Measurements from ENCODE around the gene FAM20C. TPM values are rescaled to one million over a fixed set of nuclear protein-coding genes. Genes with fewer than 3 reads are reported as not detected.

FAM20C gene
- total and polyA plus RNA-seq, 2 donors (not counting 3 experiments of a cell fraction or from before 2014, with no cell fraction given) = 14.2 to 34.5 TPM

GRCh38 chr7:269721-270120 is 77.3 kb downstream of the FAM20C start:
- Histone ChIP-seq H3K36me3 (ENCODE audit: control insufficient read depth in 2 of 2, extremely low read depth in 1 of 2, insufficient read depth in 2 of 2, low read length in 2 of 2) (no peaks in the 10 kb centered on the region), H3K9me1 (replicated peaks; ENCODE audit: control insufficient read depth, extremely low read depth, insufficient read depth, low read length) (no peaks in the 10 kb centered on the region), H3K79me2 (ENCODE audit: control insufficient read depth, insufficient read depth, low read length) (no peaks in the 10 kb centered on the region), H3K27me3 (ENCODE audit: control insufficient read depth in 2 of 2, insufficient read depth in 2 of 2, low read length in 2 of 2) (peaks cover 0 to 2% of the 10 kb centered on the region in 2 experiments), H3K4me2 (ENCODE audit: insufficient read depth, low read length) (no peak overlapping the region), H3K9ac (replicated peaks; ENCODE audit: extremely low read depth, insufficient read depth, low read length) (no peak overlapping the region), H2AFZ (ENCODE audit: low read depth, low read length) (no peak overlapping the region), H3K4me1 (ENCODE audit: control insufficient read depth, extremely low read depth, insufficient read depth, low read length) (no peaks in the 10 kb centered on the region), H3K9me3 (replicated peaks; ENCODE audit: control insufficient read depth, insufficient read depth, low read length) (no peaks in the 10 kb centered on the region), H3K27ac (ENCODE audit: insufficient read depth, low read depth, low read length) (no peak overlapping the region), H3K4me3 (replicated peaks in 1 of 3; ENCODE audit: insufficient read depth in 1 of 3, low read depth in 1 of 3, low read length in 3 of 3) (no peak overlapping the region), H4K20me1 (replicated peaks; ENCODE audit: control insufficient read depth, extremely low read depth, insufficient read depth, low read length) (no peaks in the 10 kb centered on the region)
- FAIRE-seq (no peak), DNase-seq (ENCODE audit: low read depth, low spot score) (no peak)
- dilution Hi-C loops (cut with MboI; ENCODE audit: extremely low pct_ligation_motif_present, low sequenced_read_pairs) (no loop called here), intact Hi-C loops (cut with micrococcal nuclease) (no loop called here)
- TF ChIP-seq CTCF (IDR thresholded peaks at IDR 0.05; ENCODE audit: extremely low read depth in 1 of 2, insufficient read depth in 1 of 2, low read depth in 1 of 2, low read length in 2 of 2) = no peak
- TF ChIP-seq EZH2 (IDR thresholded peaks at IDR 0.05; ENCODE audit: borderline replicate concordance, low read depth, low read length, severe bottlenecking) = no peak
- no peak for TF ChIP-seq JUN (IDR thresholded peaks at IDR 0.05; ENCODE audit: borderline replicate concordance, insufficient read depth, insufficient read length, low read depth)
- no peak for TF ChIP-seq MYC (IDR thresholded peaks at IDR 0.05; ENCODE audit: low read depth, low read length)
- TF ChIP-seq POLR2A (IDR thresholded peaks at IDR 0.05; ENCODE audit: low read depth, low read length) = no peak
- TF ChIP-seq POLR2AphosphoS5 (IDR thresholded peaks at IDR 0.05; ENCODE audit: insufficient read depth, low read depth, low read length) = no peak
- TF ChIP-seq MAX (IDR thresholded peaks at IDR 0.05; ENCODE audit: insufficient read depth, insufficient read length) = no peak
- TF ChIP-seq GATA2 (IDR thresholded peaks at IDR 0.05; ENCODE audit: insufficient read depth, insufficient read length, low read depth, low read length) = no peak
- CTCF ChIA-PET = no interaction called here
- BruUV-seq (replicated peaks) = no TSS peak
- POLR2A ChIA-PET = no interaction called here
